Fibroblast of the aortic adventitia (primary cell): ENCODE results near the gene ZNF497. TPM values are rescaled to one million over a fixed set of nuclear protein-coding genes. Genes with fewer than 3 reads are reported as not detected.
"Not testable (repeated sequence)": the region's sequence is repeated elsewhere in the genome, so short reads cannot be mapped to it uniquely, and the experiment has no call there.

Source experiments
- DNase-seq: peaks from one replicate; pipeline ENCODE4 v3.0.0-alpha.2; 2010; ENCODE audit warnings: low read depth
- H3K4me3 ChIP-seq: 2 replicates; pipeline ENCODE4 v1.5.1; 2011; ENCODE audit warnings: low read depth, mild to moderate bottlenecking, control low read depth, low read length, moderate library complexity
- CTCF ChIP-seq: IDR thresholded peaks from 2 replicates; pipeline ENCODE4 v1.5.1; 2011; ENCODE audit warnings: mild to moderate bottlenecking, low read length, control low read depth, inconsistent platforms; ENCODE audit not compliant: insufficient read depth
- total RNA-seq: library from RNA; depleted of rRNA; stranded (reverse); fragments of >200 nt; gene quantifications from 2 replicates; pipeline ENCODE4 v1.2.3, GENCODE V29; 2012; ENCODE audit warnings: low replicate concordance

ZNF497 gene
- total RNA-seq, 1 donor = 1.1 TPM

GRCh38 chr19:58350001-58350861 is 12.3 kb downstream of the ZNF497 start:
- no peak for TF ChIP-seq CTCF
- DNase-seq = peak; percentile 7
- H3K4me3 ChIP-seq = no peak overlapping the region

- DNase-seq = no peak
- no peak for TF ChIP-seq CTCF
- no peak overlapping the region for H3K4me3 ChIP-seq
These were observed 13.0 kb downstream of the ZNF497 start for GRCh38 chr19:58349590-58349989.

GRCh38 chr19:58348080-58348479 is 14.5 kb downstream of the ZNF497 start:
- H3K4me3 ChIP-seq = peak overlapping the region; percentile 72
- not testable (repeated sequence) for DNase-seq

GRCh38 chr19:58346961-58347929 is 15.3 kb downstream of the ZNF497 start:
- peak; percentile 54 for DNase-seq
- H3K4me3 ChIP-seq = peak overlapping the region; percentile 72
- no peak for TF ChIP-seq CTCF

- TF ChIP-seq CTCF = no peak
- no peak for DNase-seq
- no peak overlapping the region for H3K4me3 ChIP-seq
These were observed 17.0 kb downstream of the ZNF497 start for GRCh38 chr19:58345558-58345957.

- DNase-seq = no peak
- TF ChIP-seq CTCF = peak; percentile 4
- no peak overlapping the region for H3K4me3 ChIP-seq
These were observed 23.6 kb downstream of the ZNF497 start for GRCh38 chr19:58338825-58339558.

- no peak overlapping the region for H3K4me3 ChIP-seq
- TF ChIP-seq CTCF = no peak
- no peak for DNase-seq
These were observed 24.2 kb downstream of the ZNF497 start for GRCh38 chr19:58338336-58338735.
